NB4 (cell line): ENCODE data around the gene KSR1.

Source experiments
- POLR2A ChIP-seq: IDR thresholded peaks from 2 replicates; pipeline ENCODE4 v1.6.1; 2011; ENCODE audit warnings: mild to moderate bottlenecking; ENCODE audit not compliant: insufficient read length; ENCODE audit errors: extremely low read depth
- TF ChIP-seq, protein P1 (sequence below): IDR thresholded peaks from one replicate; pipeline ENCODE4 v1.5.1; 2012; ENCODE audit warnings: low read depth, low read length
- TF ChIP-seq, protein P2 (sequence below): IDR thresholded peaks from 2 replicates; pipeline ENCODE4 v1.6.1; 2011; ENCODE audit warnings: low read depth, low read length

DNA sequence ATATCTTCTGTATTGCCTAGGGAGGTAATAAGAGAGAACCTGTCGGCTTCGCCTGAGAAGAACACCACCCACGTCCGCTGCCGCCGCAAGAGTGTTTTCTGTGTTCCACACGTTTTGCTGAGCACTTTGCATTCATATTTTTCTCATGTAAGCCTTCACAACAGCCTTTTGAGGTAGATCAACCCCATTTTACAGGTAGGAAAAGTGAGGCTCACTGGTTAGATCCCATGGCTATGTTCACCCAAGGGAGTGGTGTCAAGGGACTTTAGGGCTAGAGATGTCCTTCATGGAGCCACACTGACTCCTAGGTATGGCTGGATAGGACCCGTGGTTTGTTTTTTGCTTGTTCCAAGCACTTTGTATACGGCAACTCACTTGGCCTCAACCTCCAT is 87.7 kb downstream of the KSR1 start:
- TF ChIP-seq, protein P1, sequence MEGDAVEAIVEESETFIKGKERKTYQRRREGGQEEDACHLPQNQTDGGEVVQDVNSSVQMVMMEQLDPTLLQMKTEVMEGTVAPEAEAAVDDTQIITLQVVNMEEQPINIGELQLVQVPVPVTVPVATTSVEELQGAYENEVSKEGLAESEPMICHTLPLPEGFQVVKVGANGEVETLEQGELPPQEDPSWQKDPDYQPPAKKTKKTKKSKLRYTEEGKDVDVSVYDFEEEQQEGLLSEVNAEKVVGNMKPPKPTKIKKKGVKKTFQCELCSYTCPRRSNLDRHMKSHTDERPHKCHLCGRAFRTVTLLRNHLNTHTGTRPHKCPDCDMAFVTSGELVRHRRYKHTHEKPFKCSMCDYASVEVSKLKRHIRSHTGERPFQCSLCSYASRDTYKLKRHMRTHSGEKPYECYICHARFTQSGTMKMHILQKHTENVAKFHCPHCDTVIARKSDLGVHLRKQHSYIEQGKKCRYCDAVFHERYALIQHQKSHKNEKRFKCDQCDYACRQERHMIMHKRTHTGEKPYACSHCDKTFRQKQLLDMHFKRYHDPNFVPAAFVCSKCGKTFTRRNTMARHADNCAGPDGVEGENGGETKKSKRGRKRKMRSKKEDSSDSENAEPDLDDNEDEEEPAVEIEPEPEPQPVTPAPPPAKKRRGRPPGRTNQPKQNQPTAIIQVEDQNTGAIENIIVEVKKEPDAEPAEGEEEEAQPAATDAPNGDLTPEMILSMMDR: no peak
- no peak for TF ChIP-seq POLR2A
- TF ChIP-seq, protein P2, sequence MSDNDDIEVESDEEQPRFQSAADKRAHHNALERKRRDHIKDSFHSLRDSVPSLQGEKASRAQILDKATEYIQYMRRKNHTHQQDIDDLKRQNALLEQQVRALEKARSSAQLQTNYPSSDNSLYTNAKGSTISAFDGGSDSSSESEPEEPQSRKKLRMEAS: no peak
